PC-3 (cell line): ENCODE data around the gene CMTM8. TPM values are rescaled to one million over a fixed set of nuclear protein-coding genes. Genes with fewer than 3 reads are reported as not detected.

Experiments
- ATAC-seq: fragments of 200-7000 bp; cut with Tn5 transposase; 2 replicates; pipeline ENCODE4 v1.9.1; 2020; ENCODE audit warnings: mild to moderate bottlenecking, moderate library complexity
- BruUV-seq: library from RNA; stranded (reverse); fragments of 400-500 nt; replicated peaks from 2 replicates; lab custom pipeline; 2021; lab: Mats Ljungman, UMichigan
- CTCF ChIA-PET: fragments of 300-600 bp; sonication (Branson Sonifier 250); formaldehyde crosslinking; loops from one replicate; lab custom pipeline; 2022; ENCODE audit warnings: antibody characterized with exemption; lab: Charles Lee
- POLR2A ChIA-PET: fragments of 300-600 bp; sonication (Branson Sonifier 250); formaldehyde crosslinking; loops from one replicate; lab custom pipeline; 2022; ENCODE audit warnings: antibody characterized with exemption; ENCODE audit not compliant: unreplicated experiment; lab: Charles Lee
- DNase-seq: peaks from one replicate; pipeline ENCODE4 v3.0.0-alpha.2; 2015
- H2AFZ ChIP-seq: fragments of 300-600 bp; sonication (generic); 2 replicates; pipeline ENCODE4 v1.6.0; 2016; ENCODE audit warnings: antibody characterized with exemption, low read length
- H3F3A ChIP-seq: fragments of 300-600 bp; sonication (generic); one replicate; pipeline ENCODE4 v1.6.0; 2017; ENCODE audit warnings: antibody characterized with exemption, low read length, control low read depth, mild to moderate bottlenecking; ENCODE audit not compliant: unreplicated experiment
- H3K27ac ChIP-seq: fragments of 300-600 bp; sonication (generic); 2 replicates; pipeline ENCODE4 v1.5.1; 2016; ENCODE audit warnings: mild to moderate bottlenecking, low read length
- H3K27me3 ChIP-seq: fragments of 300-600 bp; sonication (generic); 2 replicates; pipeline ENCODE4 v1.6.1; 2016; ENCODE audit warnings: low read length, mixed read lengths
- H3K36me3 ChIP-seq: fragments of 300-600 bp; sonication (generic); 2 replicates; pipeline ENCODE4 v1.6.1; 2016; ENCODE audit warnings: low read depth, mixed run types, low read length, mixed read lengths
- H3K4me1 ChIP-seq: fragments of 300-600 bp; sonication (generic); 2 replicates; pipeline ENCODE4 v1.5.1; 2016; ENCODE audit warnings: low read length; ENCODE audit not compliant: insufficient read depth
- H3K4me2 ChIP-seq: fragments of 300-600 bp; sonication (generic); 2 replicates; pipeline ENCODE4 v1.6.0; 2016; ENCODE audit warnings: low read length
- H3K4me3 ChIP-seq: fragments of 300-600 bp; sonication (generic); 2 replicates; pipeline ENCODE4 v1.5.1; 2016; ENCODE audit warnings: mild to moderate bottlenecking, low read length, mixed read lengths
- H3K79me2 ChIP-seq: fragments of 300-600 bp; sonication (generic); 2 replicates; pipeline ENCODE4 v1.6.1; 2017; ENCODE audit warnings: low read length, mixed read lengths
- H3K9ac ChIP-seq: fragments of 300-600 bp; sonication (generic); 2 replicates; pipeline ENCODE4 v1.6.0; 2016; ENCODE audit warnings: mild to moderate bottlenecking, low read length
- H3K9me2 ChIP-seq: fragments of 300-600 bp; sonication (generic); replicated peaks from 2 replicates; pipeline ENCODE4 v1.6.1; 2016; ENCODE audit warnings: mixed run types, low read length, mixed read lengths
- H3K9me3 ChIP-seq: fragments of 300-600 bp; sonication (generic); 2 replicates; pipeline ENCODE4 v1.6.1; 2016; ENCODE audit warnings: low read length, mixed read lengths
- H4K20me1 ChIP-seq: fragments of 300-600 bp; sonication (generic); 2 replicates; pipeline ENCODE4 v1.6.1; 2016; ENCODE audit warnings: low read length, mixed read lengths
- CTCF ChIP-seq: fragments of 300-600 bp; sonication (generic); conservative IDR thresholded peaks from 2 replicates; pipeline ENCODE4 v1.5.1; 2017; ENCODE audit warnings: antibody characterized with exemption, low read depth, mild to moderate bottlenecking, low read length
- EZH2 ChIP-seq: fragments of 300-600 bp; sonication (generic); IDR thresholded peaks from one replicate; pipeline ENCODE4 v1.6.1; 2017; ENCODE audit warnings: antibody characterized with exemption, mild to moderate bottlenecking, low read length; ENCODE audit not compliant: unreplicated experiment
- EZH2phosphoT487 ChIP-seq: fragments of 300-600 bp; sonication (generic); IDR thresholded peaks from 2 replicates; pipeline ENCODE4 v1.6.1; 2018; ENCODE audit warnings: mild to moderate bottlenecking, antibody characterized with exemption, low read length, borderline replicate concordance
- intact Hi-C: fragments of 100-400 bp; cut with micrococcal nuclease; formaldehyde crosslinking; loops from 2 replicates; pipeline ENCODE4 v1.9.0; 2023
- total RNA-seq: library from RNA; depleted of rRNA; stranded (reverse); fragments of >200 nt; gene quantifications from 2 replicates; pipeline ENCODE4 v1.2.3, GENCODE V29; 2014

Gene CMTM8
- total RNA-seq, 1 experiment from 2014 or later: 5.2 TPM

- Histone ChIP-seq H3K4me3 (no peak overlapping the region), H3K4me1 (no peaks in the 10 kb centered on the region), H3K27ac (no peak overlapping the region), H3K27me3 (no peaks in the 10 kb centered on the region), H3K79me2 (no peaks in the 10 kb centered on the region), H3K36me3 (no peaks in the 10 kb centered on the region), H3K9ac (no peak overlapping the region), H3K9me2 (no peaks in the 10 kb centered on the region), H3K9me3 (no peaks in the 10 kb centered on the region), H2AFZ (no peak overlapping the region), H3K4me2 (no peak overlapping the region), H3F3A (no peaks in the 10 kb centered on the region), H4K20me1 (no peaks in the 10 kb centered on the region)
- BruUV-seq: no TSS peak
- intact Hi-C loops: no loop called here
- ChIA-PET CTCF (no interaction called here), POLR2A (no interaction called here)
- DNase-seq (no peak), ATAC-seq (no peak)
- TF ChIP-seq EZH2: no peak
- TF ChIP-seq CTCF: no peak
- TF ChIP-seq EZH2phosphoT487: no peak
Observed at GRCh38 chr3:32355751-32356291, 117.3 kb downstream of the CMTM8 start.

- DNase-seq (no peak), ATAC-seq (no peak)
- TF ChIP-seq CTCF (no peak), EZH2phosphoT487 (no peak), EZH2 (no peak)
- Histone ChIP-seq H3K9me2 (no peaks in the 10 kb centered on the region), H3K4me2 (no peak overlapping the region), H3K27me3 (no peaks in the 10 kb centered on the region), H3K27ac (no peak overlapping the region), H2AFZ (no peak overlapping the region), H3K4me3 (no peak overlapping the region), H3K4me1 (no peaks in the 10 kb centered on the region), H4K20me1 (no peaks in the 10 kb centered on the region), H3K9ac (no peak overlapping the region), H3K36me3 (no peaks in the 10 kb centered on the region), H3K9me3 (no peaks in the 10 kb centered on the region), H3F3A (no peaks in the 10 kb centered on the region), H3K79me2 (no peaks in the 10 kb centered on the region)
- POLR2A ChIA-PET: no interaction called here
- intact Hi-C loops: no loop called here
- CTCF ChIA-PET: no interaction called here
- no TSS peak for BruUV-seq
Observed at GRCh38 chr3:32359766-32360492, 121.4 kb downstream of the CMTM8 start.

DNA sequence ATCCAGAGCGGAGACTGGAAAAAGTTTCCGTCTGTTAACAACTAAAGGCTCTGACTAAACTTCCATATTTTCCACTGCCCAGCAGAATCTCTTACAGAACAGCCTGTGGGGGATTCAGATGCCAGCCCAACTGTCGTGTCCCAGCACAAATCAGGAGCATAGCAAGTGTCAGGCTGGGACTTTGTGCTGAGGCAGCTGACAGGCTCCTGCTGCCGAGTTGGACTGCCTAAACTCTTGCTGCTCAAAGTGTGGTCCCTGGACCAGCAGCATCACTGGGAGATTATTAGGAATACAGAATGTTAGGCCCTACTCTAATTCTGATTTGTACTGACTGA is 122.0 kb downstream of the CMTM8 start:
- no peaks in the 10 kb centered on the region for H4K20me1 ChIP-seq
- CTCF ChIA-PET: no interaction called here
- ATAC-seq (no peak), DNase-seq (no peak)
- H3K9me3 ChIP-seq: no peaks in the 10 kb centered on the region
- no peak overlapping the region for H2AFZ ChIP-seq
- no peaks in the 10 kb centered on the region for H3K79me2 ChIP-seq
- TF ChIP-seq EZH2 (no peak), CTCF (no peak), EZH2phosphoT487 (no peak)
- POLR2A ChIA-PET: no interaction called here
- no peak overlapping the region for H3K27ac ChIP-seq
- no peaks in the 10 kb centered on the region for H3K9me2 ChIP-seq
- no peak overlapping the region for H3K9ac ChIP-seq
- H3K36me3 ChIP-seq: no peaks in the 10 kb centered on the region
- no peak overlapping the region for H3K4me2 ChIP-seq
- H3F3A ChIP-seq: no peaks in the 10 kb centered on the region
- BruUV-seq: no TSS peak
- intact Hi-C loops: no loop called here
- H3K4me3 ChIP-seq: no peak overlapping the region
- no peaks in the 10 kb centered on the region for H3K4me1 ChIP-seq
- H3K27me3 ChIP-seq: no peaks in the 10 kb centered on the region
